Ovary (tissue), 9 donors: ENCODE measurements around the gene MICOS13. TPM values are rescaled to one million over a fixed set of nuclear protein-coding genes. Genes with fewer than 3 reads are reported as not detected.

ENCODE experiments used
- DNase-seq, 5 donors: peaks; one replicate each; pipeline ENCODE4 v3.0.0-alpha.2; 2019 to 2020
- H3K27ac ChIP-seq, 2 donors: fragments of 200-600 bp; one replicate each; pipeline versions ENCODE4 v1.5.1 to v1.8.0; 2019 to 2022
- H3K27me3 ChIP-seq: fragments of 200-600 bp; one replicate; pipeline ENCODE4 v1.8.0; 2022
- H3K36me3 ChIP-seq: fragments of 200-600 bp; sonication (generic); one replicate; pipeline ENCODE4 v1.5.1; 2019
- H3K4me1 ChIP-seq: one replicate; pipeline ENCODE4 v1.8.1; 2013; ENCODE audit warnings: mild to moderate bottlenecking, moderate library complexity; ENCODE audit not compliant: insufficient read depth
- H3K4me3 ChIP-seq: fragments of 200-600 bp; sonication (generic); one replicate; pipeline ENCODE4 v1.5.1; 2017
- H3K9me3 ChIP-seq, 2 donors: fragments of 200-600 bp in 1 of 2; sonication (generic) in 1 of 2; one replicate each; pipeline versions ENCODE4 v1.5.1 to v1.8.1; 2013 to 2019; ENCODE audit warnings: mild to moderate bottlenecking in 1 of 2, moderate library complexity in 1 of 2
- EP300 ChIP-seq: sonication (generic); formaldehyde crosslinking; IDR thresholded peaks from one replicate; pipeline ENCODE4 v1.6.1; 2017; ENCODE audit warnings: antibody characterized with exemption
- POLR2A ChIP-seq: fragments of 450-650 bp; IDR thresholded peaks from one replicate; pipeline ENCODE4 v1.6.1; 2017; ENCODE audit warnings: antibody characterized with exemption, mild to moderate bottlenecking, moderate library complexity
- WGBS, 3 donors: extraction: QIAGEN DNeasy Blood & Tissue Kit in 1 of 3; methylation state at CpG; one replicate each; pipeline versions ENCODE4 v1.1.5 to v1.1.7; 2013 to 2017; 5-methylcytosine and 5-hydroxymethylcytosine counted together
- intact Hi-C, 4 donors: fragments of 100-400 bp; cut with DNase I; formaldehyde crosslinking; loops; one replicate each; pipeline versions ENCODE4 v1.11.0 to v1.15.1; 2022 to 2023
- polyA plus RNA-seq, 2 donors: library from polyadenylated mRNA; stranded (reverse); fragments of 200-250 nt in 1 of 2; fragments of 350-450 nt in 1 of 2; fragmentation: Illumina TruSeq in 1 of 2; extraction: RNeasy Lipid Tissue Mini Kit (QIAGEN cat#74804) in 1 of 2; gene quantifications; one replicate each; pipeline ENCODE4 v1.2.3, GENCODE V29; 2013 to 2014
- total RNA-seq, 7 donors: library from RNA; depleted of rRNA in 2 of 7; stranded (reverse); fragments of >200 nt in 2 of 7; fragmentation: NEBNext Ultra II Directional in 3 of 7; extraction: Animal tissue kit (Norgen Biotek cat#: 25700) in 3 of 7; gene quantifications; one replicate each; pipeline versions ENCODE4 v1.1.0 to v1.2.4, GENCODE V29; 2016 to 2023
- TF ChIP-seq, protein P1 (sequence below), 3 donors: fragments of 450-650 bp in 2 of 3; fragments of 200-600 bp in 1 of 3; IDR thresholded peaks; one replicate each; pipeline versions ENCODE4 v1.5.1 to v1.8.0; 2016 to 2022; ENCODE audit warnings: antibody characterized with exemption in 3 of 3, mild to moderate bottlenecking in 1 of 3
- donor health status: DM: no; HTN: no; CAD: no; lungs with moderate emphysema.
- donor health status: DM: no; HTN: no; CAD: no.
- donor health status: Bipolar disorder and iron deficiency.
- donor health status: DM: yes; HTN: yes; CAD: no.
- donor health status: DM: no; HTN: no; CAD: no.
- donor health status: DM: yes; HTN: yes; CAD: no.

MICOS13 gene
- total and polyA plus RNA-seq, 9 donors = 5.2 to 48.7 (median 44.2) TPM

DNA sequence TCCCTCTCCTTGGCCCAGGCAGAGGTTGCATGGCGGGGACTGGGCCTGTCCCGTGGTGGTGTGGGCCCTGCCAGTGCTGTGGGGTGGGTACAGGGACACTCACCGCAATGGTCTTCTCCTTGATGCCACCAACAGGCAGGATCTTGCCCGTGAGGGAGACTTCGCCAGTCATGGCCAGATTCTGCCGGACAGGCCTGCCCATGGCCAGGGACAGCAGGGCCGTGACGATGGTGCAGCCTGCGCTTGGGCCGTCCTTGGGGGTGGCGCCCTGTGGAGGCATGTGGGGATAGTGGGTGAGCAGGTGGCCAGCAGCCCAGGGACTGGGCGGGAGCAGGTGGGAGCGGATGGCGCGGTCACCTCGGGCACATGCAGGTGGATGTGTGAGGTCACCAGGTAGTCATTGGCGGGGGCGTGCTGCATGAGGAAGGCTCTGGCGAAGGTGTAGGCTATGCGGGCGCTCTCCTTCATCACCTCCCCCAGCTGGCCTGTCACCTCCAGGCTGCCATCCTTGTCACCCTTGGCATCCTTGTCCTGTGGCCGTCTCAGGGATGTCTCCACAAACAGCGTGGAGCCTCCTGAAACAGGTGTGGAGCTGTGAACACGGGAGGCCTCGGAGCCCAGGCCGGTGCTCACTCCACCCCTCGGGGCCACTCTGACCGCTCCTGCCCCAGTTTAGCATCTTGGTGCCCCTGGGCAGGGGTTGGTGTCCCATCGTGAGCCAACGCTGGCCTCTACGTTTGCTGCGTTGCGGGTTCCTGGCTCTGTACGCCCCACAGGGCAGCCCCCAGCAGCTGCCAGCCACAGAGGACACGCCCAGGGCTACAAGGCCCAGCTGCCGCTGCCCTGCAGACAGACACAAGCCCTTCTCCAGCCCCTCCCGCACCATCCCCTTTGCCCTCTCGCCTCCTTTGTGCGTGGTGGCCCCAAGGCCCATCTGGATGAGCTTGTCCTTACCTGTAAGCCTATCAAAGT is 13.2 kb upstream of the MICOS13 start:
- Histone ChIP-seq H3K4me3 (no peak overlapping the region), H3K4me1 (peaks cover 4% of the 10 kb centered on the region), H3K27ac (no peak overlapping the region), H3K9me3 (no peaks in the 10 kb centered on the region), H3K27me3 (no peaks in the 10 kb centered on the region), H3K36me3 (no peaks in the 10 kb centered on the region)
- TF ChIP-seq EP300 (no peak), POLR2A (no peak)
- TF ChIP-seq, protein P1, sequence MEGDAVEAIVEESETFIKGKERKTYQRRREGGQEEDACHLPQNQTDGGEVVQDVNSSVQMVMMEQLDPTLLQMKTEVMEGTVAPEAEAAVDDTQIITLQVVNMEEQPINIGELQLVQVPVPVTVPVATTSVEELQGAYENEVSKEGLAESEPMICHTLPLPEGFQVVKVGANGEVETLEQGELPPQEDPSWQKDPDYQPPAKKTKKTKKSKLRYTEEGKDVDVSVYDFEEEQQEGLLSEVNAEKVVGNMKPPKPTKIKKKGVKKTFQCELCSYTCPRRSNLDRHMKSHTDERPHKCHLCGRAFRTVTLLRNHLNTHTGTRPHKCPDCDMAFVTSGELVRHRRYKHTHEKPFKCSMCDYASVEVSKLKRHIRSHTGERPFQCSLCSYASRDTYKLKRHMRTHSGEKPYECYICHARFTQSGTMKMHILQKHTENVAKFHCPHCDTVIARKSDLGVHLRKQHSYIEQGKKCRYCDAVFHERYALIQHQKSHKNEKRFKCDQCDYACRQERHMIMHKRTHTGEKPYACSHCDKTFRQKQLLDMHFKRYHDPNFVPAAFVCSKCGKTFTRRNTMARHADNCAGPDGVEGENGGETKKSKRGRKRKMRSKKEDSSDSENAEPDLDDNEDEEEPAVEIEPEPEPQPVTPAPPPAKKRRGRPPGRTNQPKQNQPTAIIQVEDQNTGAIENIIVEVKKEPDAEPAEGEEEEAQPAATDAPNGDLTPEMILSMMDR (IDR thresholded peaks at IDR 0.05) = no peak
- peak in 2 of 5 donors; percentile 18 to 42 for DNase-seq
- intact Hi-C loops = loop anchor here in 1 of 4 donors (5.0 kb wide), 1 partner anchor 646 kb away; no protein-coding TSS in a partner anchor
- 73 to 83% (median 73%) methylated on average over 39 of the region's 39 CpGs for WGBS, 3 donors

DNA sequence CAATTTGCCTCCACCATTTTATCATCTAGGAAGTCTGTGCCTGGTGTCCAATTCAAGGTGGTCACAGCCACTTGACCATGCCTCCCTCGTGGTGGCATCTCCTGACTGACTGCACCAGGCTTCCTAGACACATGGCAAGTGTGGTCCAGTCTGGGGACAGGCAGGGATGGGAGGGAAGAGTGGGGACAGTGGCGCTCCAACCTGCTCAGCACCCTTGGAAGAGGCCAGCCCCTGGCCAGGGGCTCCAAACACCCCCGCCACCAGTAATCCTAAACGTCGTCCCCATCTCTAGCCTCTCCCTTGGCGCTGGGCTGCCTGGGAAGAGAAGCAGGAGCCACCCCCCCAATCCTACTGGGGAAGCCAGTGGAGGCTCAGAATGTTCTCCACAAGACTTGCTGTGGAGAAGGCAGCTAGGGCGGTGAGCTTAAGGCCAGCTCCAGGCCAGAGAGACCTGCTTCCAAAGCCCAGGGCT is 12.4 kb upstream of the MICOS13 start:
- Histone ChIP-seq H3K4me3 (no peak overlapping the region), H3K36me3 (no peaks in the 10 kb centered on the region), H3K27ac (no peak overlapping the region), H3K4me1 (peaks cover 4% of the 10 kb centered on the region), H3K27me3 (no peaks in the 10 kb centered on the region), H3K9me3 (no peaks in the 10 kb centered on the region)
- DNase-seq = peak in 1 of 5 donors; percentile 12
- intact Hi-C loops = loop anchor here in 1 of 4 donors (5.0 kb wide), 1 partner anchor 645 kb away; no protein-coding TSS in a partner anchor
- 66 to 69% (median 66%) methylated on average over 7 of the region's 7 CpGs for WGBS, 3 donors
- TF ChIP-seq EP300 (no peak), POLR2A (no peak)
- TF ChIP-seq, protein P1 (IDR thresholded peaks at IDR 0.05) = no peak

DNA sequence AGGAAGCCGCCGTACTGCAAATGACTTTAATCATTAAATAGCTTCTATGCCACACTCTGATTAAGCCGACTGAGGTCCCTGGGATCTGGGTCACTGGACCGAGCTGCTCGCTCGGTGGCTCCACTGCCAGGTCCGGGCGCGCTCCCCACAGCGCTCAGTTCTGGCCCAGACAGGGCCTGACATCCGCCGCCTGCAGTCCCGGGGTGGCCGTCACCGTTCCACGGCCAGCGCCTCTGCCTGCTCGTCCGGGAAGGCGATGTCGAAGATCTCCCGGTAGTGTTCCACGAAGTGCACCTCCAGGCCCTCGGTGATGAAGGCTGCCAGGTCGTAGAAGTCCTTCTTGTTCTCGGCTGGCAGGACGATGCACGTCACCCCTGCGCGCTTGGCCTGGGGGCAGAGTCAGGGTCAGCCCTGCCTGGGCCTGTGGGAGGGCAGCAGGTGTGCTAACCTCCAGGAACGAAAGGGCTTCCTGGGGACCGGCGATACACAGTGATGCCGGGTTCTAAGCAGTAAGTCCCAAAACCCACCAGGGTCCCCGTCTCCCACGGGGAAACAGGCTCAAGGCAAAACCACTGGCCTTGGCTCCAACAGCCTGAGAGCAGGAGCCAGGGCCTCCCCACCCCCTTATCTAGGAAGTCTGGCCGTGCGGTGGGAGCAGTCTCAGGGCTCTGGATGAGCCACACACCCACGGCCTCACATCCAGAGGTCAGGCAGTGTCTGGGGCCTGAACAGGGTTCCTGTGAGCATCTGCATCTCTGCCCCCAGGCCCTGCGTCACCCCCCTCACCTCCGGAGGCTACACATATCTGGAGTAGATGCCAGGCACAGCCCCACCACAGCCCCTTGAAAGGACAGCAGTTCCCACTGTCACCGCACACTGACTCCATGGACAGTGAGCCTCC is 11.8 kb upstream of the MICOS13 start:
- Histone ChIP-seq H3K9me3 (no peaks in the 10 kb centered on the region), H3K27me3 (no peaks in the 10 kb centered on the region), H3K27ac (peak overlapping the region in 1 of 2 donors; percentile 51), H3K36me3 (no peaks in the 10 kb centered on the region), H3K4me1 (peaks cover 9% of the 10 kb centered on the region), H3K4me3 (no peak overlapping the region)
- TF ChIP-seq, protein P1 (IDR thresholded peaks at IDR 0.05) = no peak
- 29 to 47% (median 30%) methylated on average over 36 to 42 of the region's 42 CpGs for WGBS, 3 donors
- intact Hi-C loops = loop anchor here in 1 of 4 donors (5.0 kb wide), 1 partner anchor 645 kb away; no protein-coding TSS in a partner anchor
- DNase-seq = peak in 2 of 5 donors; percentile 30 to 50
